ENCODE measurements around the gene UPK1B. TPM values are rescaled to one million over a fixed set of nuclear protein-coding genes. Genes with fewer than 3 reads are reported as not detected.

Gene UPK1B
- total RNA-seq, 1 experiment from 2014 or later: not detected

Other genes starting within 250 kb of the UPK1B start
- not detected in 2 replicates for gene IGSF11, start 138.8 kb upstream of the UPK1B start, total RNA-seq (2014; rRNA removed)
- not detected in 2 replicates for gene TEX55, start 27.4 kb upstream of the UPK1B start, total RNA-seq (2014; rRNA removed)
- 22.7 and 25.3 TPM in 2 replicates for gene B4GALT4, start 67.3 kb downstream of the UPK1B start, total RNA-seq (2014; rRNA removed)
- gene ARHGAP31, start 120.8 kb downstream of the UPK1B start, total RNA-seq (2014; rRNA removed): 7.7 and 8.3 TPM in 2 replicates